Stimulated activated CD8-positive, alpha-beta memory T cell treated with anti-CD3 and anti-CD28 coated beads, Interleukin-15, amount 100 ng/mL, for 24 hours (primary cell): ENCODE data around the gene GNAZ.

Source experiments
- DNase-seq: peaks from one replicate; pipeline ENCODE4 v3.0.0-alpha.2; 2020; ENCODE audit warnings: low read depth

Gene GNAZ

GRCh38 chr22:23107487-23108248, 37.3 kb downstream of the GNAZ start:
- no peak for DNase-seq

GRCh38 chr22:23108249-23109078, 38.1 kb downstream of the GNAZ start:
- no peak for DNase-seq

GRCh38 chr22:23109079-23109347, 38.7 kb downstream of the GNAZ start:
- no peak for DNase-seq

- no peak for DNase-seq
Observed at GRCh38 chr22:23109441-23109978, 39.2 kb downstream of the GNAZ start.

GRCh38 chr22:23110190-23110921, 40.0 kb downstream of the GNAZ start:
- DNase-seq, result no peak

- DNase-seq, result no peak
Observed at GRCh38 chr22:23110922-23111527, 40.7 kb downstream of the GNAZ start.

- DNase-seq, result no peak
Observed at GRCh38 chr22:23112472-23113012, 42.2 kb downstream of the GNAZ start.

GRCh38 chr22:23113067-23113846, 42.9 kb downstream of the GNAZ start:
- DNase-seq, result no peak

GRCh38 chr22:23113847-23114720, 43.8 kb downstream of the GNAZ start:
- DNase-seq, result no peak

- DNase-seq, result no peak
Observed at GRCh38 chr22:23114721-23115020, 44.4 kb downstream of the GNAZ start.

GRCh38 chr22:23115369-23115768, 45.0 kb downstream of the GNAZ start:
- no peak for DNase-seq

GRCh38 chr22:23115825-23116494, 45.6 kb downstream of the GNAZ start:
- DNase-seq, result no peak

- DNase-seq, result no peak
Observed at GRCh38 chr22:23116506-23117263, 46.4 kb downstream of the GNAZ start.

GRCh38 chr22:23117275-23117674, 47.0 kb downstream of the GNAZ start:
- no peak for DNase-seq

GRCh38 chr22:23117891-23118646, 47.8 kb downstream of the GNAZ start:
- DNase-seq, result no peak

GRCh38 chr22:23118647-23119493, 48.6 kb downstream of the GNAZ start:
- no peak for DNase-seq
